ENCODE results near the gene TMEM45B.
"Not testable (repeated sequence)": the region's sequence is repeated elsewhere in the genome, so short reads cannot be mapped to it uniquely, and the experiment has no call there.

TMEM45B gene

GRCh38 chr11:129815596-129816461 is at the start of gene TMEM45B:
TMEM45B (plus strand) TSS chr11:129815848; CDS start chr11:129852483, 36,635 bp downstream.
- Histone ChIP-seq H3K4me3 (ENCODE audit: low read depth in 1 of 2, low read length in 2 of 2) (no peak within 1 kb of the TSS), H3K9ac (ENCODE audit: low read length) (no peak within 1 kb of the TSS), H3K27me3 (ENCODE audit: control insufficient read depth in 1 of 2, insufficient read depth in 2 of 2, low read length in 2 of 2) (peaks cover 0 to 9% of the 10 kb centered on the region in 2 donors), H3K27ac (ENCODE audit: low read depth, low read length) (no peak within 1 kb of the TSS), H3K36me3 (ENCODE audit: insufficient read depth, low read length) (no peaks in the 10 kb centered on the region), H3K9me3 (ENCODE audit: low read length) (no peaks in the 10 kb centered on the region), H3K4me1 (ENCODE audit: insufficient read depth, low read length) (no peaks in the 10 kb centered on the region)

GRCh38 chr11:129766898-129767604 is 48.6 kb upstream of the TMEM45B start:
- Histone ChIP-seq H3K27ac (ENCODE audit: low read depth, low read length) (no peak overlapping the region), H3K36me3 (ENCODE audit: insufficient read depth, low read length) (no peaks in the 10 kb centered on the region), H3K4me3 (ENCODE audit: low read depth in 1 of 2, low read length in 2 of 2) (no peak overlapping the region), H3K9me3 (ENCODE audit: low read length) (no peaks in the 10 kb centered on the region), H3K4me1 (ENCODE audit: insufficient read depth, low read length) (no peaks in the 10 kb centered on the region), H3K9ac (ENCODE audit: low read length) (no peak overlapping the region), H3K27me3 (ENCODE audit: control insufficient read depth in 1 of 2, insufficient read depth in 2 of 2, low read length in 2 of 2) (no peaks in the 10 kb centered on the region)

GRCh38 chr11:129767827-129768226 is 47.8 kb upstream of the TMEM45B start:
- Histone ChIP-seq H3K4me1 (ENCODE audit: insufficient read depth, low read length) (no peaks in the 10 kb centered on the region), H3K27me3 (ENCODE audit: control insufficient read depth in 1 of 2, insufficient read depth in 2 of 2, low read length in 2 of 2) (no peaks in the 10 kb centered on the region), H3K9ac (ENCODE audit: low read length) (no peak overlapping the region), H3K4me3 (ENCODE audit: low read depth in 1 of 2, low read length in 2 of 2) (no peak overlapping the region), H3K36me3 (ENCODE audit: insufficient read depth, low read length) (no peaks in the 10 kb centered on the region), H3K9me3 (ENCODE audit: low read length) (no peaks in the 10 kb centered on the region), H3K27ac (ENCODE audit: low read depth, low read length) (no peak overlapping the region)

DNA sequence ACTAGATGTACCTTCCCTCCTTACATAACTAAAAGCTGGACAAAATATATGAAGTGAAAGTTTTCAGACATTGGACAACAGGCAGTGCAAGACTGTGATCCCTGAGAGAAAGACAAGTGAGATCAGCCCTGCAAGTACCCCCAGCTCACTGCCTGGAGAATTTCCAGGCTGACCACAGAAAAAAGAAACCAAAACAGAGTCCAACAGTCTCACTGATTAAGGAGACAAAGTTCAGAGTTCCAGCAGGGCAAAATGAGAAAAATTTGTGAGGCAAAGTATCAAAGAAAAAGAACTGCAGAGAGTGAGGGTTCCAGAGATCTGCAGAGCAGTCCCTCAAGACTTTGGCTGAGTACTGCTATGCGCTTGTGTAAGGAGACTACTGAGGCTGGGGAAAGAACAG is 47.3 kb upstream of the TMEM45B start:
- Histone ChIP-seq H3K4me1 (ENCODE audit: insufficient read depth, low read length) (no peaks in the 10 kb centered on the region), H3K9me3 (ENCODE audit: low read length) (no peaks in the 10 kb centered on the region), H3K36me3 (ENCODE audit: insufficient read depth, low read length) (no peaks in the 10 kb centered on the region), H3K4me3 (ENCODE audit: low read depth in 1 of 2, low read length in 2 of 2) (no peak overlapping the region), H3K27ac (ENCODE audit: low read depth, low read length) (no peak overlapping the region), H3K9ac (ENCODE audit: low read length) (no peak overlapping the region), H3K27me3 (ENCODE audit: control insufficient read depth in 1 of 2, insufficient read depth in 2 of 2, low read length in 2 of 2) (no peaks in the 10 kb centered on the region)

- H3K36me3 ChIP-seq (ENCODE audit: insufficient read depth, low read length) = no peaks in the 10 kb centered on the region
- H3K27me3 ChIP-seq (ENCODE audit: control insufficient read depth in 1 of 2, insufficient read depth in 2 of 2, low read length in 2 of 2) = no peaks in the 10 kb centered on the region
- no peak overlapping the region for H3K9ac ChIP-seq (ENCODE audit: low read length)
- no peaks in the 10 kb centered on the region for H3K4me1 ChIP-seq (ENCODE audit: insufficient read depth, low read length)
- H3K9me3 ChIP-seq (ENCODE audit: low read length) = no peaks in the 10 kb centered on the region
- no peak overlapping the region for H3K4me3 ChIP-seq (ENCODE audit: low read depth in 1 of 2, low read length in 2 of 2)
- H3K27ac ChIP-seq (ENCODE audit: low read depth, low read length) = no peak overlapping the region
Observed at GRCh38 chr11:129769059-129769458, 46.6 kb upstream of the TMEM45B start.

DNA sequence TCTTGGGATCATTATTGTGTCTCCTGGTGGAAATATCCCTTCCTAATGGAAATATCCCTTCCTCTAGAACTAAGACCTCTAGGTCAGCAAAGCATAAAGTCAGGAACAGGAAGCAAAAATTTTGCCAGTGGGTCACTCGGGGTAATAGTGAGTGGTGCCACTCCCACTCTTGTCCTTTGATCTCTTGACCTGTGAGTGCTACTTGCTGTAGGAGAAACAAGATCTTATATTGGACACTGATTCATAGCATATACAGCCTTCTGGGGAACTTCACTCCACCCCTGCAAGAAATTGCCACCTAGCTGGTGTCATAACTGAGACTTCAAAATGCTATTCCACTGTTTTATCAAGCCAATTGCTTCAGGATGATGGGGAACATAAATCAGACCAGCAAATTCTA is 44.7 kb upstream of the TMEM45B start:
- Histone ChIP-seq H3K9me3 (ENCODE audit: low read length) (no peaks in the 10 kb centered on the region), H3K4me1 (ENCODE audit: insufficient read depth, low read length) (no peaks in the 10 kb centered on the region)

GRCh38 chr11:129771456-129771855 is 44.2 kb upstream of the TMEM45B start:
- H3K36me3 ChIP-seq (ENCODE audit: insufficient read depth, low read length); H3K27ac ChIP-seq (ENCODE audit: low read depth, low read length); H3K9me3 ChIP-seq (ENCODE audit: low read length); H3K9ac ChIP-seq (ENCODE audit: low read length); H3K4me3 ChIP-seq (ENCODE audit: low read depth in 1 of 2, low read length in 2 of 2); H3K27me3 ChIP-seq (ENCODE audit: control insufficient read depth in 1 of 2, insufficient read depth in 2 of 2, low read length in 2 of 2); H3K4me1 ChIP-seq (ENCODE audit: insufficient read depth, low read length): not testable (repeated sequence)

More for the DNA sequence above, 44.7 kb upstream of the TMEM45B start:
- H3K27ac ChIP-seq (ENCODE audit: low read depth, low read length) = no peak overlapping the region
- H3K4me3 ChIP-seq (ENCODE audit: low read depth in 1 of 2, low read length in 2 of 2) = no peak overlapping the region
- no peaks in the 10 kb centered on the region for H3K27me3 ChIP-seq (ENCODE audit: control insufficient read depth in 1 of 2, insufficient read depth in 2 of 2, low read length in 2 of 2)
- H3K9ac ChIP-seq (ENCODE audit: low read length) = no peak overlapping the region
- no peaks in the 10 kb centered on the region for H3K36me3 ChIP-seq (ENCODE audit: insufficient read depth, low read length)

DNA sequence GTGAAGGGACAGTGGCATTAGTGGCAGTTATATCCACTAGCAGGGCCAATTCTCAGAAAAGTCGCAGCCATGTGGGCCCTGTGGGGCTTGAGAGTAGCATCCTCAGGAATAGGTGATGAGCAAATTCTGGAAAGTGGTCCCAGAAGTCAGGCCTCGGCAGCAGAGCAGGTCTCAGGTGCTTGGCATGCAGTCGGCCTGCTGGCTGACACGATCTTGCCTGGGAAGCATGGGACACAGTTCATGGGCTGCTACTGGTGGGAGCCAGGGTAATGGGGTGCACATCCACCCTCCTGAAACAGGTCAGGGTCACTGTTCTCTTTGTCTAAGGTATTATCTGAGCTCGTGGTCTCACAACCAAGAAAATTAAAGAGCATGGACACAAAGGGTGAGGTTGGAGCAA is 36.8 kb upstream of the TMEM45B start:
- Histone ChIP-seq H3K27ac (ENCODE audit: low read depth, low read length) (no peak overlapping the region), H3K9ac (ENCODE audit: low read length) (no peak overlapping the region), H3K4me1 (ENCODE audit: insufficient read depth, low read length) (no peaks in the 10 kb centered on the region), H3K27me3 (ENCODE audit: control insufficient read depth in 1 of 2, insufficient read depth in 2 of 2, low read length in 2 of 2) (no peaks in the 10 kb centered on the region), H3K36me3 (ENCODE audit: insufficient read depth, low read length) (no peaks in the 10 kb centered on the region), H3K9me3 (ENCODE audit: low read length) (no peaks in the 10 kb centered on the region), H3K4me3 (ENCODE audit: low read depth in 1 of 2, low read length in 2 of 2) (no peak overlapping the region)

DNA sequence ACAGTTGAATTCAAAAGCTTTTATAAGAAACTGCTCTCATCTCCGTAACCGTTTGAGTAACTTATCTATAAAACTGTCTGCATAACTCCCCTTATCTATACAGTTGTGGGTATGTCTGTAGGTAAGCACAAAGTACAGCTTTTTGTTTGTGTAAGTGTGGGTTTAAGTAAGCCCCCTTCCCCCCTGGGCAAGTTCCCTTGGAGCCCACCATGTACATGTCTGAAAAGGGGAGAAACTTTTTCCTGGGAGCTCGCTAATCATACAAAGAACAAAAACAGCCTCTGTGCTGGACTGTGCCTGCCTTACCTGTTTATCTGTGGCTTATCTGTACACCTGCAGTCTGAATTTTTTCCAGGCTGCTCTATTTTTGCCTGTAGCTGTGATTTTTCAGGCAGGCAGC is 36.3 kb upstream of the TMEM45B start:
- H3K4me3 ChIP-seq (ENCODE audit: low read depth in 1 of 2, low read length in 2 of 2) = no peak overlapping the region
- no peaks in the 10 kb centered on the region for H3K27me3 ChIP-seq (ENCODE audit: control insufficient read depth in 1 of 2, insufficient read depth in 2 of 2, low read length in 2 of 2)
- H3K9ac ChIP-seq (ENCODE audit: low read length) = no peak overlapping the region
- H3K9me3 ChIP-seq (ENCODE audit: low read length) = no peaks in the 10 kb centered on the region
- H3K36me3 ChIP-seq (ENCODE audit: insufficient read depth, low read length) = no peaks in the 10 kb centered on the region
- no peaks in the 10 kb centered on the region for H3K4me1 ChIP-seq (ENCODE audit: insufficient read depth, low read length)
- H3K27ac ChIP-seq (ENCODE audit: low read depth, low read length) = no peak overlapping the region

- no peaks in the 10 kb centered on the region for H3K27me3 ChIP-seq (ENCODE audit: control insufficient read depth in 1 of 2, insufficient read depth in 2 of 2, low read length in 2 of 2)
- no peaks in the 10 kb centered on the region for H3K9me3 ChIP-seq (ENCODE audit: low read length)
- no peak overlapping the region for H3K4me3 ChIP-seq (ENCODE audit: low read depth in 1 of 2, low read length in 2 of 2)
- no peaks in the 10 kb centered on the region for H3K4me1 ChIP-seq (ENCODE audit: insufficient read depth, low read length)
- H3K27ac ChIP-seq (ENCODE audit: low read depth, low read length) = no peak overlapping the region
- H3K36me3 ChIP-seq (ENCODE audit: insufficient read depth, low read length) = no peaks in the 10 kb centered on the region
- H3K9ac ChIP-seq (ENCODE audit: low read length) = no peak overlapping the region
Observed at GRCh38 chr11:129785383-129786111, 30.1 kb upstream of the TMEM45B start.

DNA sequence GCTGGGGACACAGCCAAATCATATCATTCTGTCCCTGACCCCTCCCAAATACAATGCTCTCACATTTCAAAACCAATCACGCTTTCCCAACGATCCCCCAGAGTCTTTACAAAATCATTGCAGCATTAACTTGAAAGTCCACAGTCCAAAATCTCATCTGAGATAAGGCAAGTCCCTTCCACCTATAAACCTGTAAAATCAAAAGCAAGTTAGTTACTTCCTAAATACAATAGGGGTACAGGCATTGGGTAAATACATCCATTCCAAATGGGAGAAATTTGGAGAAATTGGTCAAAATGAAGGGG is 29.6 kb upstream of the TMEM45B start:
- not testable (repeated sequence) for H3K9ac ChIP-seq (ENCODE audit: low read length); H3K27me3 ChIP-seq (ENCODE audit: control insufficient read depth in 1 of 2, insufficient read depth in 2 of 2, low read length in 2 of 2); H3K27ac ChIP-seq (ENCODE audit: low read depth, low read length); H3K4me3 ChIP-seq (ENCODE audit: low read depth in 1 of 2, low read length in 2 of 2); H3K4me1 ChIP-seq (ENCODE audit: insufficient read depth, low read length); H3K9me3 ChIP-seq (ENCODE audit: low read length); H3K36me3 ChIP-seq (ENCODE audit: insufficient read depth, low read length)

Measured in muscle layer of colon (tissue), 2 donors.